8988T (cell line): ENCODE results near the gene PIP4K2C.
"Not testable (repeated sequence)": the region's sequence is repeated elsewhere in the genome, so short reads cannot be mapped to it uniquely, and the experiment has no call there.

ENCODE experiments used
- DNase-seq: peaks from one replicate; pipeline ENCODE4 v3.0.0; 2011

The PIP4K2C gene

GRCh38 chr12:57586128-57586527 lies 4.9 kb upstream of the PIP4K2C start:
- DNase-seq = no peak

- DNase-seq = no peak
These were observed 4.1 kb upstream of the PIP4K2C start for GRCh38 chr12:57586832-57587429.

GRCh38 chr12:57588951-57589610 lies 1.9 kb upstream of the PIP4K2C start:
- not testable (repeated sequence) for DNase-seq

GRCh38 chr12:57590479-57590863 lies 521 bp upstream of the PIP4K2C start:
- DNase-seq = no peak

- DNase-seq = no peak
These were observed 862 bp downstream of the PIP4K2C start for GRCh38 chr12:57591782-57592325.

- DNase-seq = no peak
These were observed 1.7 kb downstream of the PIP4K2C start for GRCh38 chr12:57592551-57593165.

GRCh38 chr12:57593187-57593586 lies 2.2 kb downstream of the PIP4K2C start:
- no peak for DNase-seq

- DNase-seq = no peak
These were observed 9.4 kb downstream of the PIP4K2C start for GRCh38 chr12:57600395-57600794.

- DNase-seq = no peak
These were observed 11.6 kb downstream of the PIP4K2C start for GRCh38 chr12:57602544-57602943.

GRCh38 chr12:57603324-57603723 lies 12.3 kb downstream of the PIP4K2C start:
- no peak for DNase-seq

- DNase-seq = no peak
These were observed 12.9 kb downstream of the PIP4K2C start for GRCh38 chr12:57603815-57604453.

GRCh38 chr12:57604454-57604991 lies 13.5 kb downstream of the PIP4K2C start, which contains the start of gene DTX3:
Gene DTX3, plus strand, starts transcription at chr12:57604824. Its CDS starts 1,694 bp downstream, at chr12:57606518.
- DNase-seq = no peak

GRCh38 chr12:57604992-57605810 lies 14.2 kb downstream of the PIP4K2C start:
- DNase-seq = no peak

GRCh38 chr12:57605811-57606311 lies 14.9 kb downstream of the PIP4K2C start:
- no peak for DNase-seq

GRCh38 chr12:57606399-57606798 lies 15.4 kb downstream of the PIP4K2C start:
- DNase-seq = no peak

GRCh38 chr12:57606821-57607220 lies 15.8 kb downstream of the PIP4K2C start:
- no peak for DNase-seq

- DNase-seq = no peak
These were observed 17.1 kb downstream of the PIP4K2C start for GRCh38 chr12:57607958-57608663.

- no peak for DNase-seq
These were observed 18.2 kb downstream of the PIP4K2C start for GRCh38 chr12:57609101-57609780.

- DNase-seq = peak; percentile 37
These were observed 19.0 kb downstream of the PIP4K2C start for GRCh38 chr12:57609781-57610553.

GRCh38 chr12:57610554-57611107 lies 19.6 kb downstream of the PIP4K2C start:
- DNase-seq = peak; percentile 22
